GM12891 (cell line): Measurements from ENCODE around the gene CEP63.

Experiments used
- POLR2A ChIP-seq: IDR thresholded peaks from 2 replicates; pipeline ENCODE4 v1.6.1; 2011; ENCODE audit warnings: low read depth, low read length, control low read depth
- POLR2AphosphoS5 ChIP-seq: IDR thresholded peaks from 2 replicates; pipeline ENCODE4 v1.6.1; 2011; ENCODE audit warnings: low read depth, low read length, control low read depth
- POU2F2 ChIP-seq: IDR thresholded peaks from 2 replicates; pipeline ENCODE4 v1.6.1; 2011; ENCODE audit warnings: low read depth, mild to moderate bottlenecking, control low read depth, low read length, moderate library complexity
- SPI1 ChIP-seq: IDR thresholded peaks from 2 replicates; pipeline ENCODE4 v1.6.1; 2011; ENCODE audit warnings: low read depth, low read length, control low read depth
- TAF1 ChIP-seq: IDR thresholded peaks from 2 replicates; pipeline ENCODE4 v1.6.1; 2011; ENCODE audit warnings: low read depth, low read length, control low read depth

- TF ChIP-seq POLR2AphosphoS5, result no peak
- no peak for TF ChIP-seq POLR2A
- TF ChIP-seq SPI1, result no peak
- TF ChIP-seq TAF1, result no peak
- no peak for TF ChIP-seq POU2F2
These were observed 132.8 kb downstream of the CEP63 start for GRCh38 chr3:134618478-134619300.
